GM12872 (cell line): ENCODE data around the gene RRBP1.

ENCODE experiments used
- CTCF ChIP-seq: IDR thresholded peaks from 3 replicates; pipeline ENCODE4 v1.5.1; 2011; ENCODE audit warnings: low read depth, mild to moderate bottlenecking, low read length, moderate library complexity; ENCODE audit not compliant: insufficient read depth

RRBP1 gene

DNA sequence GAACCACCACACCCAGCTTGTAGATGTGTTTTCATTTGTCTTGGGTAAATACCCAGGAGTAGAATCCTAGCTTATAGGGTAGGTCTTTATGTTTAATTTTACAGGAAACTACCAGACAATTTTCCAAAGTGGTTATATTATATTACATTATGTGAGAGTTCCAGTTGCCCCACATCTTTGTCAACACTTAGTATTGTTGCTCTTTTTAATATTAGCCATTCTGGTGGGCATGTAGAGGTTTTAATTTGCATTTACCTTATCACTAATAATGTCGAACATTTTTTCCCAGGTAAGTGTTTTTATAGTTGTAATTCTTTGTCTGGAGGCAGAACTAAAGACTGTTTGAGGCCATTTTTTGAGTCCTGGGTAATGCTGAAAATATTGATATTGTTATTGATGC, 14.2 kb upstream of the RRBP1 start:
- no peak for TF ChIP-seq CTCF

GRCh38 chr20:17694767-17695166, 12.7 kb upstream of the RRBP1 start:
- no peak for TF ChIP-seq CTCF

DNA sequence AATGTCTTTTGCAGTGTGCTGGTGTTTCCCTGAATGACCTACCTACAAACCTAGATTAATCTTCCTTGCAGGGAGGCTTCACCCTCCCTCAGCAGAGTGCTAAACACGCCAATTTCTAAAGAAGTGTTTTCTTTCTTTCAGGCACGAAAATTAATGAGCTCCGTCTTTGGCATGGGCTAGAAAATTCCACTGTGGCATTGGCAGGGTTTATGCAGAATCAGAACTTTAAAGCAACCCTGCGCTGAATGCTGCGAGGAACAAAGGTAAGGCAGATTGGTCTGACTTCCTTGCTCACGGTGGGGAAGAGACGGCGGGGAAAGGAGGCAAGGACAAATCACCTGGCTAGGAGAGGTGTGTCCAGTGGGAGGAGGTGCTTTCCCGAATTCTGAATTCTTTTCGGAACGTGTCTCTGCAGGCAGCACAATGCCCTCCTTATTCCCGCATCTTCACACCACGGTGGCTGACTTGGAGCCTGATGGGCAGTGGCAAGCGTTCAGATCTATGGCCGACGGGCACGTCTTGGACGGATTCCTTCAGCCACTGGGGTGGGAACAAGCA, 11.5 kb upstream of the RRBP1 start:
- TF ChIP-seq CTCF, result no peak

DNA sequence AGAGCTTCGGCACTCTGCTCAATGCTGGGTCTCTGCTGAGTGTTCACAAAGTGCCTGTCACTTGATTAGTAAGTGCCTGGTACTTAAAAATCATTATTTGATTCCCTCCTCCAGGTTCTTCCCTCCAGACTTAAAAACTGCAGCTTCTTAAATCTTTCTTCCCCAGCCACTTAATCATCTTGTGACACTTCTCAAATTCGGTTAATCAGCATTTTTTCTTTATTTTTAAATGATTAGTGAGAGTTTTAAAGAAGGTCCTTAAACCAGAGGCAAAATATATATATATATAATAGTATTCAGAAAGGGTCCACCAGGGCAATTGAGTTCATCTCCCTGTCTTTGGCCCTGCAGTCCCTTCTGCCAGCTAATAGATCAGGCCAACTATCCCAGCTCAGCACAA, 9.7 kb upstream of the RRBP1 start:
- TF ChIP-seq CTCF, result no peak

- TF ChIP-seq CTCF, result no peak
Observed at GRCh38 chr20:17690144-17690543, 8.1 kb upstream of the RRBP1 start.

- no peak for TF ChIP-seq CTCF
Observed at GRCh38 chr20:17688965-17689364, 6.9 kb upstream of the RRBP1 start.

DNA sequence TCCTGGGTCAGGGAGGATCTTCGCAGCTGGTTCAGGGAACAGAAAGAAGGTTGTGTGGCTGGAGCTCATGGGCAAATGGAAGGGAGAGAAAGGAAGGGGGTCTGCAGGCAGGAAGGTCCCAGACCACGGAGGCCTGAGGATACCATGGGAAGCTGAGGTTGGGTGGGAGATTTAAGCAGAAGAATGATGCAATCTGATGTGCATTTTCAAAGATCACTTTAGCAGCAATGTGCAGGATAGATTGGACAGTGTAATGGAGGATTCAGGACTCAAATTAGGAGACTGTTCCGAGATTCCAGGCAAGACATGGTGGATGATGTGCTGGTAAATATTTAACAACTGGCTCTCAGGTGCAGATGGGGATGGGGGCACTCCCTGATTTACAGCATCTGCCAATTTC, 5.8 kb upstream of the RRBP1 start:
- TF ChIP-seq CTCF, result no peak

GRCh38 chr20:17685168-17685567, 3.1 kb upstream of the RRBP1 start:
- TF ChIP-seq CTCF, result no peak
